ENCODE results near the gene BRD7.

The BRD7 gene

GRCh38 chr16:50390914-50391716 is 22.3 kb upstream of the BRD7 start:
- in situ Hi-C loops (cut with MboI; ENCODE audit: low pct_unique_long_range_greater_than_20kb, low sequenced_read_pairs), result loop anchor here (25.0 kb wide), 2 partner anchors 271 to 421 kb away; no protein-coding TSS in a partner anchor
- DNase-seq, result no peak

- DNase-seq, result no peak
- in situ Hi-C loops (cut with MboI; ENCODE audit: low pct_unique_long_range_greater_than_20kb, low sequenced_read_pairs), result loop anchor here (25.0 kb wide), 2 partner anchors 272 to 422 kb away; no protein-coding TSS in a partner anchor
Measured at GRCh38 chr16:50390371-50390771, 21.6 kb upstream of the BRD7 start.

- no peak for DNase-seq
- in situ Hi-C loops (cut with MboI; ENCODE audit: low pct_unique_long_range_greater_than_20kb, low sequenced_read_pairs), result loop anchor here (25.0 kb wide), 2 partner anchors 272 to 422 kb away; no protein-coding TSS in a partner anchor
Measured at GRCh38 chr16:50389900-50390299, 21.1 kb upstream of the BRD7 start.

- DNase-seq, result no peak
- in situ Hi-C loops (cut with MboI; ENCODE audit: low pct_unique_long_range_greater_than_20kb, low sequenced_read_pairs), result loop anchor here (25.0 kb wide), 2 partner anchors 274 to 424 kb away; no protein-coding TSS in a partner anchor
Measured at GRCh38 chr16:50388496-50388895, 19.7 kb upstream of the BRD7 start.

- in situ Hi-C loops (cut with MboI; ENCODE audit: low pct_unique_long_range_greater_than_20kb, low sequenced_read_pairs), result loop anchor here (25.0 kb wide), 2 partner anchors 276 to 426 kb away; no protein-coding TSS in a partner anchor
- DNase-seq, result no peak
Measured at GRCh38 chr16:50386774-50387173, 18.0 kb upstream of the BRD7 start.

GRCh38 chr16:50386139-50386538 is 17.4 kb upstream of the BRD7 start:
- DNase-seq, result no peak
- in situ Hi-C loops (cut with MboI; ENCODE audit: low pct_unique_long_range_greater_than_20kb, low sequenced_read_pairs), result loop anchor here (25.0 kb wide), 2 partner anchors 276 to 426 kb away; no protein-coding TSS in a partner anchor

- no peak for DNase-seq
- in situ Hi-C loops (cut with MboI; ENCODE audit: low pct_unique_long_range_greater_than_20kb, low sequenced_read_pairs), result loop anchor here (25.0 kb wide), 2 partner anchors 278 to 428 kb away; no protein-coding TSS in a partner anchor
Measured at GRCh38 chr16:50384500-50385135, 15.8 kb upstream of the BRD7 start.

- DNase-seq, result no peak
- in situ Hi-C loops (cut with MboI; ENCODE audit: low pct_unique_long_range_greater_than_20kb, low sequenced_read_pairs), result loop anchor here (25.0 kb wide), 2 partner anchors 280 to 430 kb away; no protein-coding TSS in a partner anchor
Measured at GRCh38 chr16:50381679-50382440, 13.1 kb upstream of the BRD7 start.

- no peak for DNase-seq
- in situ Hi-C loops (cut with MboI; ENCODE audit: low pct_unique_long_range_greater_than_20kb, low sequenced_read_pairs), result loop anchor here (25.0 kb wide), 2 partner anchors 284 to 434 kb away; no protein-coding TSS in a partner anchor
Measured at GRCh38 chr16:50378417-50378816, 9.6 kb upstream of the BRD7 start.

GRCh38 chr16:50377001-50377400 is 8.2 kb upstream of the BRD7 start:
- DNase-seq, result no peak
- in situ Hi-C loops (cut with MboI; ENCODE audit: low pct_unique_long_range_greater_than_20kb, low sequenced_read_pairs), result loop anchor here (25.0 kb wide), 2 partner anchors 285 to 435 kb away; no protein-coding TSS in a partner anchor

- in situ Hi-C loops (cut with MboI; ENCODE audit: low pct_unique_long_range_greater_than_20kb, low sequenced_read_pairs), result no loop called here
- no peak for DNase-seq
Measured at GRCh38 chr16:50373780-50374179, 5.0 kb upstream of the BRD7 start.

GRCh38 chr16:50373345-50373701 is 4.5 kb upstream of the BRD7 start:
- in situ Hi-C loops (cut with MboI; ENCODE audit: low pct_unique_long_range_greater_than_20kb, low sequenced_read_pairs), result no loop called here
- DNase-seq, result no peak

GRCh38 chr16:50372611-50373344 is 4.0 kb upstream of the BRD7 start:
- in situ Hi-C loops (cut with MboI; ENCODE audit: low pct_unique_long_range_greater_than_20kb, low sequenced_read_pairs), result no loop called here
- DNase-seq, result no peak

- DNase-seq, result no peak
- in situ Hi-C loops (cut with MboI; ENCODE audit: low pct_unique_long_range_greater_than_20kb, low sequenced_read_pairs), result no loop called here
Measured at GRCh38 chr16:50371936-50372595, 3.3 kb upstream of the BRD7 start.

GRCh38 chr16:50371036-50371716 is 2.4 kb upstream of the BRD7 start:
- no peak for DNase-seq
- in situ Hi-C loops (cut with MboI; ENCODE audit: low pct_unique_long_range_greater_than_20kb, low sequenced_read_pairs), result no loop called here

- in situ Hi-C loops (cut with MboI; ENCODE audit: low pct_unique_long_range_greater_than_20kb, low sequenced_read_pairs), result no loop called here
- peak; percentile 41 for DNase-seq
Measured at GRCh38 chr16:50369133-50369804, 481 bp upstream of the BRD7 start.

- DNase-seq, result peak; percentile 32
- in situ Hi-C loops (cut with MboI; ENCODE audit: low pct_unique_long_range_greater_than_20kb, low sequenced_read_pairs), result no loop called here
Measured at GRCh38 chr16:50367777-50368409, 895 bp downstream of the BRD7 start.

Data from KBM-7 (cell line).